Ishikawa (cell line): ENCODE results near the gene CEP120.

ENCODE experiments used
- CEBPB ChIP-seq: IDR thresholded peaks from 2 replicates; pipeline ENCODE4 v1.6.1; 2012
- CREB1 ChIP-seq: IDR thresholded peaks from 2 replicates; pipeline ENCODE4 v1.6.1; 2012; ENCODE audit warnings: low read depth
- EGR1 ChIP-seq: IDR thresholded peaks from 2 replicates; pipeline ENCODE4 v1.6.1; 2012
- EP300 ChIP-seq: IDR thresholded peaks from 2 replicates; pipeline ENCODE4 v1.6.1; 2012; ENCODE audit warnings: borderline replicate concordance
- FOXM1 ChIP-seq: IDR thresholded peaks from 2 replicates; pipeline ENCODE4 v1.6.1; 2012; ENCODE audit warnings: low read depth, borderline replicate concordance
- MAX ChIP-seq: IDR thresholded peaks from 2 replicates; pipeline ENCODE4 v1.6.1; 2012
- NFIC ChIP-seq: IDR thresholded peaks from 2 replicates; pipeline ENCODE4 v1.6.1; 2012
- RAD21 ChIP-seq: IDR thresholded peaks from 2 replicates; pipeline ENCODE4 v1.6.1; 2012; ENCODE audit warnings: low read depth
- REST ChIP-seq: IDR thresholded peaks from 2 replicates; pipeline ENCODE4 v1.6.1; 2012; ENCODE audit warnings: low read depth, mild to moderate bottlenecking
- TAF1 ChIP-seq: IDR thresholded peaks from 2 replicates; pipeline ENCODE4 v1.6.1; 2012; ENCODE audit warnings: low read depth, mild to moderate bottlenecking
- TCF12 ChIP-seq: IDR thresholded peaks from 2 replicates; pipeline ENCODE4 v1.6.1; 2012; ENCODE audit warnings: low read depth
- TEAD4 ChIP-seq: IDR thresholded peaks from 2 replicates; pipeline ENCODE4 v1.6.1; 2012
- USF1 ChIP-seq: IDR thresholded peaks from 2 replicates; pipeline ENCODE4 v1.6.1; 2012
- YY1 ChIP-seq: IDR thresholded peaks from 2 replicates; pipeline ENCODE4 v1.6.1; 2012; ENCODE audit warnings: low read depth
- ZBTB7A ChIP-seq: IDR thresholded peaks from 2 replicates; pipeline ENCODE4 v1.6.1; 2012; ENCODE audit warnings: low read depth

Gene CEP120

GRCh38 chr5:123351820-123352219 lies 71.4 kb downstream of the CEP120 start:
- no peak for TF ChIP-seq FOXM1
- no peak for TF ChIP-seq REST
- no peak for TF ChIP-seq EP300
- no peak for TF ChIP-seq TAF1
- TF ChIP-seq RAD21 = no peak
- no peak for TF ChIP-seq CREB1
- no peak for TF ChIP-seq EGR1
- TF ChIP-seq TEAD4 = no peak
- TF ChIP-seq NFIC = no peak
- TF ChIP-seq MAX = no peak
- no peak for TF ChIP-seq TCF12
- no peak for TF ChIP-seq YY1
- TF ChIP-seq USF1 = no peak
- no peak for TF ChIP-seq ZBTB7A
- TF ChIP-seq CEBPB = no peak

- TF ChIP-seq FOXM1 = no peak
- no peak for TF ChIP-seq CREB1
- TF ChIP-seq RAD21 = no peak
- TF ChIP-seq REST = no peak
Observed at GRCh38 chr5:123351240-123351639, 72.0 kb downstream of the CEP120 start.

GRCh38 chr5:123350742-123351141 lies 72.5 kb downstream of the CEP120 start:
- no peak for TF ChIP-seq USF1
- no peak for TF ChIP-seq TEAD4
- no peak for TF ChIP-seq YY1
- TF ChIP-seq MAX = no peak
- no peak for TF ChIP-seq RAD21
- TF ChIP-seq REST = no peak
- TF ChIP-seq ZBTB7A = no peak
- TF ChIP-seq TCF12 = no peak
- no peak for TF ChIP-seq NFIC
- TF ChIP-seq CEBPB = no peak
- no peak for TF ChIP-seq EGR1
- no peak for TF ChIP-seq EP300
- no peak for TF ChIP-seq FOXM1
- no peak for TF ChIP-seq TAF1

- TF ChIP-seq ZBTB7A (no peak), USF1 (no peak), REST (no peak), FOXM1 (no peak), CEBPB (no peak), EP300 (no peak), TAF1 (no peak), TEAD4 (no peak), YY1 (no peak), CREB1 (no peak), EGR1 (no peak)
Observed at GRCh38 chr5:123344816-123345426, 78.3 kb downstream of the CEP120 start.
